Tibial nerve (tissue), 4 donors: ENCODE data around the gene IPO5.

Experiments
- EP300 ChIP-seq, 2 donors: sonication (generic); formaldehyde crosslinking; IDR thresholded peaks; one replicate each; pipeline ENCODE4 v1.6.1; 2017; ENCODE audit warnings: antibody characterized with exemption in 2 of 2, mild to moderate bottlenecking in 1 of 2
- POLR2A ChIP-seq, 2 donors: fragments of 450-650 bp; IDR thresholded peaks; one replicate each; pipeline ENCODE4 v1.6.1; 2017; ENCODE audit warnings: antibody characterized with exemption in 2 of 2, mild to moderate bottlenecking in 2 of 2, moderate library complexity in 2 of 2
- TF ChIP-seq, protein P1 (sequence below), 5 experiments: fragments of 200-600 bp in 3 of 5; fragments of 450-650 bp in 2 of 5; sonication (generic) in 3 of 5; IDR thresholded peaks; one replicate each; pipeline ENCODE4 v1.5.1; 2016 to 2019; ENCODE audit warnings: antibody characterized with exemption in 5 of 5, mild to moderate bottlenecking in 3 of 5, moderate library complexity in 2 of 5

DNA sequence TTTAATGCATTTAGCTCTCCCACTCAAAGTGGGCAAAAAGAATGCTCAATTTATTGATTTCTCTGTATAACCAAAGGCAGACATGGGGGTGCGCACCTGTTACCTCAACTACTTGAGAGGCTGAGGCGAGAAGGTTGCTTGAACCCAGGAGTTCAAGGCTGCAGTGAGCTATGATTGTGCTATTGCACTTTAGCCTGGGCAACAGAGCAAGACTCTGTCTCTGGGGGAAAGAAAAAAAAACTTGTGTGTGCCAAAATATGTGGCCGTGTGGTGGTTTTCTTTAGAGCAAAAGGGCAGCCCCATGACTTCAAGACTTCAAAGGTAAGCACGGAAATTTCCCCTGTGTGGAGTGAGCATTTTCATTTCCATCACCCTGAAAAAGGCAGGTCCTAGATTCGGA is 81.9 kb downstream of the IPO5 start:
- no peak for TF ChIP-seq EP300 (IDR thresholded peaks at IDR 0.05)
- TF ChIP-seq POLR2A (IDR thresholded peaks at IDR 0.05) = no peak
- TF ChIP-seq, protein P1, sequence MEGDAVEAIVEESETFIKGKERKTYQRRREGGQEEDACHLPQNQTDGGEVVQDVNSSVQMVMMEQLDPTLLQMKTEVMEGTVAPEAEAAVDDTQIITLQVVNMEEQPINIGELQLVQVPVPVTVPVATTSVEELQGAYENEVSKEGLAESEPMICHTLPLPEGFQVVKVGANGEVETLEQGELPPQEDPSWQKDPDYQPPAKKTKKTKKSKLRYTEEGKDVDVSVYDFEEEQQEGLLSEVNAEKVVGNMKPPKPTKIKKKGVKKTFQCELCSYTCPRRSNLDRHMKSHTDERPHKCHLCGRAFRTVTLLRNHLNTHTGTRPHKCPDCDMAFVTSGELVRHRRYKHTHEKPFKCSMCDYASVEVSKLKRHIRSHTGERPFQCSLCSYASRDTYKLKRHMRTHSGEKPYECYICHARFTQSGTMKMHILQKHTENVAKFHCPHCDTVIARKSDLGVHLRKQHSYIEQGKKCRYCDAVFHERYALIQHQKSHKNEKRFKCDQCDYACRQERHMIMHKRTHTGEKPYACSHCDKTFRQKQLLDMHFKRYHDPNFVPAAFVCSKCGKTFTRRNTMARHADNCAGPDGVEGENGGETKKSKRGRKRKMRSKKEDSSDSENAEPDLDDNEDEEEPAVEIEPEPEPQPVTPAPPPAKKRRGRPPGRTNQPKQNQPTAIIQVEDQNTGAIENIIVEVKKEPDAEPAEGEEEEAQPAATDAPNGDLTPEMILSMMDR (IDR thresholded peaks at IDR 0.05) = no peak
